ENCODE data around the gene RNF175. TPM values are rescaled to one million over a fixed set of nuclear protein-coding genes. Genes with fewer than 3 reads are reported as not detected.

The RNF175 gene
- total RNA-seq (not detected), total RNA-seq (0 to 0.15 reads per million in 2 donors)

DNA sequence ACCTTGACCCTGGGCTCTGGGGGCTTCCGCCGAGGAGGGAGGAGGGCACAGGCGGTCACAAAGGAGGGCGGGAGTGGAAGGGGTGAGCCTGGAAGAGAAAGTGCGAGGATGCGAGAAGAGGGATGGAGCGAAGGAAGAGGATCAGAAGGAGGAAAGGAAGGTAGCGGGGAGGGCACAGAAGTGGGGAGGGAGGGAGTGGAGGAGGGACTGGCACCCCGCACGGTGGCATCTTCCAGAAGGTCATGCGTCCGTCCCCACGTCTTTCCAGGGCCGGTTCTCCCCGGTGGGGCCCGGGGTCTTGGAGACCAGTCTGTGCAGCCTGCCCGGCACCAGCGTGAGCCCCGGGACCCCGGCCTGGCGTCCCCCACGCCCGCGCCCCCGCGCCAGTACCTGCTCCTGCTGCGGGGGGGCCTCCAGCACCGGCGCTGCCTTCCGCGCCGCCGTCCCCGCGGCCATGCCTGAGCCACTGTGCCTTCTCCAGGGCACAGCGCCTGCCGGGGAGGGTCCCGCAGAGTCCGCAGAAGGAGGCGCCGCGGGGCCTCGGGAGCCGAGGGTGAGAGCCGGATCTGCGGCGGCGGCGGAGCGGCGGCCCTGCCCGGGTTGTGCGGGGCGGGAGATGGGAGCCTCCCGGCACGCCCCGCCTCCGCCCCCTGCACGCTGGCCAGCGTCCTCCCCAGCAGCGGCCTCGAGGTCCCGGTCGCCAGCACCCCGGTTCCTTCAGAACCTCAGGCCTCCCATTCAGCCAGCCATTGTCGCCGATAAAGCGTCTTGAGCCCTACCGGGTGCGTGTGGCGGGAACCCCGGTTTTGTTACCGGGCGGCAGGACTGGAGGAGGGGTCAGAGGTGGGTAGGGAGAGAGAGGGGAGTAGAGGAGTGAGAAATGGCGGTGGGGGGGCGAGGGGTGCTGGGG, at the start of gene RNF175:
RNF175 (minus strand) TSS at position 618 of the 910 bp plus-strand sequence; CDS start at position 456, 162 bp downstream.
- ATAC-seq (peak; percentile 54), DNase-seq (no peak)
- Mint-ChIP-seq H3K27ac (no peak within 1 kb of the TSS), H3K36me3 (ENCODE audit: low read depth) (peaks cover 4% of the 10 kb centered on the region), H3K27me3 (peaks cover 64% of the 10 kb centered on the region), H3K4me1 (peaks cover 12% of the 10 kb centered on the region), H3K4me3 (peak within 1 kb of the TSS; percentile 64)
- no peaks in the 10 kb centered on the region for H3K9me3 ChIP-seq (ENCODE audit: control insufficient read depth, low read length, poor library complexity, severe bottlenecking)

DNA sequence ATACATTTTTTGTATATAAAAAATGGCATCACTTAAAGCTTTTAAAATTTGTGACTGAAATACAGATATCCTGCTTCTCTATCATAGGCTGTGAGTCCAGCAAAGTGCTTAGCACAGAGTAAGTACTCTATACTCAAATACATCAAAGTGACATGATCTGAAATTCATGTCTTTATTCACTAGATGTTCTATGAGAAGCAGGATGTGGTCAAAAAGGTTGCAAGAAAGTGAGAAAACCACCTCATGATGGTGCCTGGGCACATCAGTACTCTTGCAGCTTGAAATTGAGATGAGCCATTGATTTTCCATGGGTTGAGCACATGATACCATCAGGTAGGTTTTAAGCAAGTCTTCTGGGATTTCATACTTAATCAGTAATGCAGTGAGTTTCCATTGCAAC, 49.5 kb upstream of the RNF175 start:
- peak; percentile 83 for ATAC-seq
- no peaks in the 10 kb centered on the region for H3K36me3 Mint-ChIP-seq (ENCODE audit: low read depth)

DNA sequence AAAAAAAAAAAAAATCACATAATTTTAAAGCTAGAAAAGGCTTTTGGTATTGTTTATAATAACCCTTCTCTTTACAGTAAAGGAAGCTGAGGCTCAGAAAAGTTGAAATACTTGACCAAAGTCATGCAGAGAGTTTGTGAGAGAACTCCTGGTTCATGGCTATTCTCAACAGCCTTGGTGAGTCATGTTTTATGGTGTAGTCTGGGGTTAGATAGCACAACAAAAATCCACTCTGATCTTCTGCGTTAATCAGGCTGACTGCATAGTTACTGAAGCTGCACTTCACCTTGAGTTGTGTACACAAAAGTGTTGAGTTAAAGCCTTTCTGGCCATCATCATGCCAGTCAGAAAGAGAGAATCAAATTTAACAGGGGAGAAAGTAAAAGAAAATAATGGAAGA, 48.4 kb upstream of the RNF175 start:
- Mint-ChIP-seq H3K27me3 (no peaks in the 10 kb centered on the region), H3K27ac (no peak overlapping the region), H3K4me3 (no peak overlapping the region), H3K36me3 (ENCODE audit: low read depth) (no peaks in the 10 kb centered on the region), H3K4me1 (peaks cover 9% of the 10 kb centered on the region)
- DNase-seq (no peak), ATAC-seq (no peak)
- H3K9me3 ChIP-seq (ENCODE audit: control insufficient read depth, low read length, poor library complexity, severe bottlenecking): no peaks in the 10 kb centered on the region

More for the DNA sequence above, 49.5 kb upstream of the RNF175 start:
- no peak overlapping the region for H3K27ac Mint-ChIP-seq
- no peak overlapping the region for H3K4me3 Mint-ChIP-seq
- no peaks in the 10 kb centered on the region for H3K9me3 ChIP-seq (ENCODE audit: control insufficient read depth, low read length, poor library complexity, severe bottlenecking)
- DNase-seq: no peak
- H3K4me1 Mint-ChIP-seq: peaks cover 9% of the 10 kb centered on the region
- peaks cover 7% of the 10 kb centered on the region for H3K27me3 Mint-ChIP-seq

DNA sequence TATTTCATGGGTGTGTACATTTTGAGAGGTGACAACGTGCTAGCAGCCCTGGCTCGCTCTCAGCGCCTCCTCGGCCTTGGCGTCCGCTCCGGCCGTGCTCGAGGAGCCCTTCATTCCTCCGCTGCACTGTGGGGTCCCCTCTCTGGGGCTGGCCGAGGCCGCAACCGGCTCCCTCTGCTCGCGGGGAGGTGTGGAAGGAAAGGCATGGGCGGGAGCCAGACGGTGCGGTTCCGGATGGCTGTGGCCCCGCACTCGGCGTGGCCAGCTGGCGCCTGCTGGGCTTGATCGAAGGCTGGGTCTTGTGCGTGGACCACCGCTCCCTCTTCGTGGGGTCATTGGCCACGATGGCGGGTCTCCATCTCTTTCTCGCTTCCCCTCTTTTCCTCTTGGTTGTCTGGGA, 46.2 kb upstream of the RNF175 start:
- Mint-ChIP-seq H3K27me3 (peaks cover 5% of the 10 kb centered on the region), H3K4me3 (no peak overlapping the region), H3K36me3 (ENCODE audit: low read depth) (no peaks in the 10 kb centered on the region), H3K27ac (no peak overlapping the region), H3K4me1 (peaks cover 9% of the 10 kb centered on the region)
- DNase-seq: no peak
- ATAC-seq: no peak
- no peaks in the 10 kb centered on the region for H3K9me3 ChIP-seq (ENCODE audit: control insufficient read depth, low read length, poor library complexity, severe bottlenecking)

DNA sequence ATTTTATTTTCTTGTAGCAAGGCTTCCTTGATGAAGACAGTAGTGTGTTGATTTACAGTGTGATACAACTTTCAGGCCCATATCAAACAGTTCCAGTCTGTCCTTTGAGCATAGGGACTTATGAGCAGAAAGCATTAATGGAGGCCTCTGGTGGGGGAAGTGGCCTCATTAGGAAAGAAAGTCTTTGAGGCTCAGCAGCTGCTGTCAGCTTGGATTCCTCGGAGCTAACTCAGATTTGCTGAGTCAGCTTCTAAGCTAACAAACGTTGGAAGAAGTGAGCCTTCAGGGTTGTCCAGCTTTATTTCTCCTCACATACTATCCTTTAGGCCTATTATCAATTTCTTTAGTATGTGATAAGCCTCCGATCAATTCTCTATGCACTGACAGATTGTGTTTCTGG, 44.9 kb upstream of the RNF175 start:
- H3K9me3 ChIP-seq (ENCODE audit: control insufficient read depth, low read length, poor library complexity, severe bottlenecking): no peaks in the 10 kb centered on the region
- Mint-ChIP-seq H3K4me3 (no peak overlapping the region), H3K4me1 (peaks cover 6% of the 10 kb centered on the region), H3K27ac (no peak overlapping the region), H3K27me3 (peaks cover 5% of the 10 kb centered on the region), H3K36me3 (ENCODE audit: low read depth) (no peaks in the 10 kb centered on the region)
- ATAC-seq (no peak), DNase-seq (no peak)

DNA sequence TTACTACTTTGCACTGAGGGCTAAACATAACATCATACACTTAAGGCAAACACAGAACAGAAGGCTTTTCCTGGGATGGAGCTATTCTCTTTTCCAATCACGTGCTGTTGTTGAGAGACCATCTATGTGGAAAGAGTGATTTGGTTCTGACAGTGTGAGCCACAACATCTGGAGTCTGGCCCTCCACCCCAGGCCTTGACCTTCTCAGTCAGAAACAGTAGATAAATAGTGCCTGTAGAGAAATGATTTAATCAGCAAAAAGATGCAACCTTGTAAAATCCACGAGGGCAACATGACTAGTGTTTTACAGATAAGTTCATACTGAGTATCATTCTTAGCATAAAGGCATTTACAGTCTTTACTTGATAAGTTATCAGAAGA, 39.9 kb upstream of the RNF175 start:
- Mint-ChIP-seq H3K27me3 (peaks cover 50% of the 10 kb centered on the region), H3K36me3 (ENCODE audit: low read depth) (no peaks in the 10 kb centered on the region), H3K4me3 (no peak overlapping the region), H3K4me1 (no peaks in the 10 kb centered on the region), H3K27ac (no peak overlapping the region)
- no peak for DNase-seq
- H3K9me3 ChIP-seq (ENCODE audit: control insufficient read depth, low read length, poor library complexity, severe bottlenecking): no peaks in the 10 kb centered on the region
- no peak for ATAC-seq

DNA sequence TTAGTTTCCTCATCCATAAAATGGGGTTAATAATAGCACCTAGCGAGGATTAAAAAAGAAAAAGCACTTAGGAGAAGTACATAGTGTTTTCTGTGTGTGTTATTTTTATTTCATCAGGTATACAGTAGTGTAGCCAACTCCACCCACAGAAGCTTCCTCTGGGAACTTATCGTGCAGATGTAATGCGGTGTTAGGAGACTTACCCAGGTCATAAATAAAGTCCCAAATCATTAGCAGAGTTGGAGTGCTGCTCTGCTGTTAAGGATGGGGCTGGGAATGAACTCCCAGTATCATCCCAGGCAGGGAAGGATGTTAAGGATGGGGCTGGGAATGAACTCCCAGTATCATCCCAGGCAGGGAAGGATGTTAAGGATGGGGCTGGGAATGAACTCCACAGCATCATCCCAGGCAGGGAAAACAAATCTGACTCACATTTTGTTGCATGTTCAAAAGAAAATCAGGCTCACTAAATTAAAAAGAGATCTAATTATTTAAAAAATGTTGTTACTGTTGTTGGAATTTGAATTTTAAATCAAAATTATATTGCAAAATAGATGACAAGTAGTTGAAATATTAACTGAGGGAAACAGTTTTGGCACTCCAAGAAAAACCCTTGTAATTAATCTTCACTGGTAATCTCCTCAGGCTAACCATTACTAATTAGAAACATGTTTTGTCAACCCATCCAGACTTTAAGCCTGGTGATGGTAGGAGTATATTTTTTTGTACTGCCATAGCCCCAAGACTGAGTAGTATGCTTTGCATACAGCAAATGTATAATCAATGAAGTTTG, 39.3 kb upstream of the RNF175 start:
- DNase-seq: no peak
- no peak for ATAC-seq
- H3K4me1 Mint-ChIP-seq: no peaks in the 10 kb centered on the region
- H3K36me3 Mint-ChIP-seq (ENCODE audit: low read depth): no peaks in the 10 kb centered on the region
- H3K4me3 Mint-ChIP-seq: no peak overlapping the region
- no peak overlapping the region for H3K27ac Mint-ChIP-seq
- peaks cover 55% of the 10 kb centered on the region for H3K27me3 Mint-ChIP-seq
- H3K9me3 ChIP-seq (ENCODE audit: control insufficient read depth, low read length, poor library complexity, severe bottlenecking): no peaks in the 10 kb centered on the region

DNA sequence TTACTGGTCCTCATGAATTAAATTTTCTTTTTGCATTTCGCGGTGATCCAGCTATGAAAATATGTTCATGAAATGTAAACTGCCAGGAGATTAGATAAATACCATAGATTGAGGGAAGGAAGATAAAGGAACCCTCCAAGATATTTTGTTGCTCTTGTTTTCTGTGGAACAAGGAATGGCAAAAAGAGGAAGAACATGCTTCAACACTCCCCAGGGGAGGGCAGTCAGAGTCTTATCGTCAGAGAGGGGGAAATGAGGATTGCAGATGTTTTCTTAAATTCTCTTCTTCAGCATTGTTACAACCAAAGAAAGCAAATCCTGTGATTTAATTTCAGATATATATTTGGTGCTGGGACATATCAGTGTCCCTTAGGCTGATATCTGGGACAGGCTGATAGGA, 38.6 kb upstream of the RNF175 start:
- peaks cover 62% of the 10 kb centered on the region for H3K27me3 Mint-ChIP-seq
- ATAC-seq (no peak), DNase-seq (no peak)
- H3K9me3 ChIP-seq (ENCODE audit: control insufficient read depth, low read length, poor library complexity, severe bottlenecking): no peaks in the 10 kb centered on the region
- H3K4me3 Mint-ChIP-seq: no peak overlapping the region
- H3K4me1 Mint-ChIP-seq: no peaks in the 10 kb centered on the region
- H3K36me3 Mint-ChIP-seq (ENCODE audit: low read depth): no peaks in the 10 kb centered on the region
- no peak overlapping the region for H3K27ac Mint-ChIP-seq

DNA sequence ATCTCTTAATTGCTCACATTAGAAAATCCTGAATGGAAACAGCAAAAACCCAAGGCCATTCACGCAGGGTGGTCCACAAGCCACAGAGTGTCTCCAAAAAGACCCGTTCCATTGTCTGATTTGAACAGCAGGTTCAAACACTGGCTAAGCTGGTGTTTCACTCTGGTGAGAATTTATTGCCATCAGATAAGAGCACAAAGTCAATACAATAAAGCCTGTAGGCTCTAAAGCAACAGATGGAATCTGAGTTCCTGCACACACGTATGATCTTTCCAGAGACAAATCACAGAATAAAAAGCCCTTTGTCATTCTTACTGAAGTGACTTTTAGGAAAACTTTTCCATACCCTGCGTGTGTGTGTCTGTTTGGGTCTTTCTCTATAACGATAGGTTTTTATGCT, 34.2 kb upstream of the RNF175 start:
- no peak for ATAC-seq
- no peak for DNase-seq
- Mint-ChIP-seq H3K4me1 (peaks cover 15% of the 10 kb centered on the region), H3K27ac (no peak overlapping the region), H3K4me3 (no peak overlapping the region), H3K36me3 (ENCODE audit: low read depth) (peaks cover 4% of the 10 kb centered on the region), H3K27me3 (peaks cover 92% of the 10 kb centered on the region)
- H3K9me3 ChIP-seq (ENCODE audit: control insufficient read depth, low read length, poor library complexity, severe bottlenecking): no peaks in the 10 kb centered on the region

DNA sequence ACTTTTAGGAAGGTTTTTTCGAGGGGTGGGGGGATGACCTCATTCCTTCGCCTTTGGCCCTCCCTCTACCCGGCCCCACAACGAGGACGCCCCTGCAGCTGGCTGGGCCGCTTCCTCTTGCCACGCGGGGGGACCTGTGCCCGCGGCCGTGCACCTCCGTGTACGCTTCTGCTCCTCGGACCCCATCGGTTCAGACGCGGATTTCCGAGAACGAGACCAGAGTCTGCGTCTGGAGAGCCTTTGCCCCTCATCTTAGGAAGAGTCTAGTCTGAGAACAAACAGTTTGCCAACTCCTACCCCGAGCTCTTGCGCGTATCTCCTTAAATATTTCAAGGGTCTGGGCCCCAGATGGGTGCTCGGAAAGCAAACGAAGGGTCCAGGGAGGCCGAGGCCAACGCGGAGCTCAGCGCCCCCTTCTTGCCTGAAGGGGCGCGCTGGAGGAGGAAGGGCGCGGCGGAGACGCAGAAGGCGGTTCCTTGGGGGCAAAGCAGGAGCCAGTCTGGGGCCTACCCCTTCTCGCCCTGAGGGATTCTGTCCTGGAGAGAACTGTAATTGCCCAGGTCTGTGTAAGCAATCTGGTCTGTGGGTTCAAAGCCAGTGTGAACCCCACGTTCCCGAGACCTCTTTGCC, 32.9 kb upstream of the RNF175 start:
- Mint-ChIP-seq H3K27ac (no peak overlapping the region), H3K27me3 (peaks cover 90% of the 10 kb centered on the region), H3K4me3 (peak overlapping the region; percentile 89), H3K4me1 (peaks cover 24% of the 10 kb centered on the region), H3K36me3 (ENCODE audit: low read depth) (peaks cover 13% of the 10 kb centered on the region)
- DNase-seq (no peak), ATAC-seq (no peak)
- no peaks in the 10 kb centered on the region for H3K9me3 ChIP-seq (ENCODE audit: control insufficient read depth, low read length, poor library complexity, severe bottlenecking)

DNA sequence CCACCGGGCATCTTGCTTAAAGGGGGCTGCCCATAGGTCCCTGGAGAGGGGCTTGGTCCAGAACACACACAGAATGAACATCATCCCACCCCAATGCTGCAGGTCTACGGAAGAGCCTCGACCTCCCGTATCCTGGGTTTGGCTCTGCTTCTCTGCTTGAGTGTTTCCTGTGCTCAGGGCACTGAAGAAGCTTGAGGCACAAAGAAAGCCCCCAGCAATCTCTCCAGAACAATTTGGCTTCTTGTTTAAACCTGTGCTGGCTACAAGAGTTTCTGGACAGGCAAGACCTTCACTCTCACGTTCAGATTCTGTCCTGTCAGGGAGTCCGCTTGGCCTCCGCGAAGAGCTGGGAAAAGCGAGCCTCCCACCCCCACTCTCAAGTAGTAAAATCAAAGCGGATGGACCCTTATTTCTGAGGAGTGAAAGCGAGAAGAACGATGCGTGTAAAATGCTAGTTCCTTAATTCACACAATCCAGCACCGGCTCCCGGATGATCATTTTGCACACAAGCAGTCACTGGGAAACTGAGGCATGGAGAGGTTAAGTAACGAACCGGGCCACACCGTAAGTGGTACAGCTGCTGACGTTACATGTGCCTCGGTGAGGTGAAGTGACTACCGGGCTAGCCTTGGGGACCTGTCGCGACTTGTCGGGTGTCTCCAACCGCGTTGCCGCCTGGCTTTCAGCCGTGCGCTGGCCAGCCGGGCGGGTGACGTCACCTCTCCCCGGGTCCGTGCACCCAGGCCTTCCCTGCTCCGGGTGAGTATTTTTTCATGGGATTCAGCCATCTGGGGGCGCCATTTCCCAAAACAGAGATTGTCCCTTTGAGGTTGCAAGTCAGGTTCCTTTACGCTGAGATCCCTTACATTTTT, 32.2 kb upstream of the RNF175 start:
- ATAC-seq: no peak
- Mint-ChIP-seq H3K4me1 (peaks cover 27% of the 10 kb centered on the region), H3K36me3 (ENCODE audit: low read depth) (peaks cover 13% of the 10 kb centered on the region), H3K27ac (no peak overlapping the region), H3K4me3 (peak overlapping the region; percentile 89), H3K27me3 (peaks cover 90% of the 10 kb centered on the region)
- H3K9me3 ChIP-seq (ENCODE audit: control insufficient read depth, low read length, poor library complexity, severe bottlenecking): no peaks in the 10 kb centered on the region
- no peak for DNase-seq

DNA sequence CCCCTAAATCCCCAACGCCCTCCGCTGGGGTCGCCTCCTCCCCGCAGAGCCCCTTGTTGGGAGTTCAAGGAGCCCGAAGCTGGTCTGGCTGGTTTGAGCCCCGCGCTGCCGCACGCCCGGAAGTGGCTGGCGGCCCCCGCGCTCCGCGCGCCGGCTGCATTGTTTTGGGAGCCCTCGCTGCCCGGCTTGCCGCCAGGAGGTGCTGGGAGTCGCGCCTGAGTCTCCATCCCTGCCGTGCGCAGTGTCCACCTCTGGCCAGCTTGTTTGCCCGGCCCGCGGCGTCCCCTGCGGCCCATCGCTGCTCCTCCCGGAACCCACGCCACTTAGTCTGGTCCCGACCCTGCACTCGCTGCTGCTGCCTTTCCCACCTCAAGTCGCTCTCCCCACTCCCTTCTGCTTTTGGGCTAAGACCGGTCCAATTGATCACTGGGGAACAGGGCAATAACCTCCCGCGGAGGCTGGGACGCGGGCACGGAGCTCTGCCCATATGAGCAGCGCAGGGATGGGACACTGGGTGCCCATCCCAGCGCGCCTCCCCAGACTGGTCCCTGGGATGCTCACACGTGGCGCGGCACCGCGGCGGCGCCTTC, 31.2 kb upstream of the RNF175 start:
- Mint-ChIP-seq H3K27ac (peak overlapping the region; percentile 16), H3K4me3 (peak overlapping the region; percentile 89), H3K27me3 (peaks cover 90% of the 10 kb centered on the region), H3K4me1 (peaks cover 27% of the 10 kb centered on the region), H3K36me3 (ENCODE audit: low read depth) (peaks cover 13% of the 10 kb centered on the region)
- ATAC-seq (peak; percentile 30), DNase-seq (peak in 1 of 3 donors; percentile 11)
- no peaks in the 10 kb centered on the region for H3K9me3 ChIP-seq (ENCODE audit: control insufficient read depth, low read length, poor library complexity, severe bottlenecking)

All from T-helper 17 cell (primary cell).